ENCODE results near the gene ZNF844.

DNA sequence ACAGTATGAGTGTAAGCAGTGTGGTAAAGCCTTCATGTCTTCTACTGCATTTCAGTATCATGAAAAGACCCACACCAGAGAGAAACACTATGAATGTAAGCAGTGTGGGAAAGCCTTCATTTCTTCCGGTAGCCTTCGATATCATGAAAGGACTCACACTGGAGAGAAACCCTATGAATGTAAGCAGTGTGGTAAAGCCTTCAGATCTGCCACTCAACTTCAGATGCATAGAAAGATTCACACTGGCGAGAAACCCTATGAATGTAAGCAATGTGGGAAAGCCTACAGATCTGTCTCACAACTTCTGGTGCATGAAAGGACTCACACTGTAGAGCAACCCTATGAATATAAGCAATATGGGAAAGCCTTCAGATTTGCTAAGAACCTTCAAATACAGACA is 12.8 kb downstream of the ZNF844 start:
- TF ChIP-seq, protein P1, sequence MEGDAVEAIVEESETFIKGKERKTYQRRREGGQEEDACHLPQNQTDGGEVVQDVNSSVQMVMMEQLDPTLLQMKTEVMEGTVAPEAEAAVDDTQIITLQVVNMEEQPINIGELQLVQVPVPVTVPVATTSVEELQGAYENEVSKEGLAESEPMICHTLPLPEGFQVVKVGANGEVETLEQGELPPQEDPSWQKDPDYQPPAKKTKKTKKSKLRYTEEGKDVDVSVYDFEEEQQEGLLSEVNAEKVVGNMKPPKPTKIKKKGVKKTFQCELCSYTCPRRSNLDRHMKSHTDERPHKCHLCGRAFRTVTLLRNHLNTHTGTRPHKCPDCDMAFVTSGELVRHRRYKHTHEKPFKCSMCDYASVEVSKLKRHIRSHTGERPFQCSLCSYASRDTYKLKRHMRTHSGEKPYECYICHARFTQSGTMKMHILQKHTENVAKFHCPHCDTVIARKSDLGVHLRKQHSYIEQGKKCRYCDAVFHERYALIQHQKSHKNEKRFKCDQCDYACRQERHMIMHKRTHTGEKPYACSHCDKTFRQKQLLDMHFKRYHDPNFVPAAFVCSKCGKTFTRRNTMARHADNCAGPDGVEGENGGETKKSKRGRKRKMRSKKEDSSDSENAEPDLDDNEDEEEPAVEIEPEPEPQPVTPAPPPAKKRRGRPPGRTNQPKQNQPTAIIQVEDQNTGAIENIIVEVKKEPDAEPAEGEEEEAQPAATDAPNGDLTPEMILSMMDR (IDR thresholded peaks at IDR 0.05): no peak
- no peak for TF ChIP-seq POLR2A (IDR thresholded peaks at IDR 0.05)
